Hepatocyte (in vitro differentiated cells): ENCODE data around the gene FBXW11. TPM values are rescaled to one million over a fixed set of nuclear protein-coding genes. Genes with fewer than 3 reads are reported as not detected.

Source experiments
- DNase-seq: peaks from one replicate; pipeline ENCODE4 v3.0.0-alpha.2; 2016; ENCODE audit warnings: low spot score
- H2AFZ ChIP-seq: fragments of 200-600 bp; sonication (generic); 2 replicates; pipeline ENCODE4 v1.6.0; 2016; ENCODE audit warnings: antibody characterized with exemption, mild to moderate bottlenecking
- H3K27ac ChIP-seq: fragments of 200-600 bp; sonication (generic); 2 replicates; pipeline ENCODE4 v1.5.1; 2016; ENCODE audit warnings: mild to moderate bottlenecking
- H3K27me3 ChIP-seq: fragments of 200-600 bp; sonication (generic); 2 replicates; pipeline ENCODE4 v1.6.1; 2016
- H3K36me3 ChIP-seq: fragments of 200-600 bp; sonication (generic); replicated peaks from 2 replicates; pipeline ENCODE4 v1.5.1; 2016; ENCODE audit warnings: low read depth; ENCODE audit not compliant: insufficient read depth
- H3K4me1 ChIP-seq: fragments of 200-600 bp; sonication (generic); 2 replicates; pipeline ENCODE4 v1.5.1; 2016; ENCODE audit warnings: mild to moderate bottlenecking, moderate library complexity; ENCODE audit not compliant: insufficient read depth
- H3K4me2 ChIP-seq: fragments of 200-600 bp; sonication (generic); 2 replicates; pipeline ENCODE4 v1.6.0; 2016
- H3K4me3 ChIP-seq: fragments of 200-600 bp; sonication (generic); 2 replicates; pipeline ENCODE4 v1.5.1; 2016; ENCODE audit warnings: mild to moderate bottlenecking
- H3K79me2 ChIP-seq: fragments of 200-600 bp; sonication (generic); 2 replicates; pipeline ENCODE4 v1.6.0; 2017; ENCODE audit warnings: mild to moderate bottlenecking
- H3K9me2 ChIP-seq: fragments of 200-600 bp; sonication (generic); replicated peaks from 2 replicates; pipeline ENCODE4 v1.6.0; 2017; ENCODE audit warnings: mild to moderate bottlenecking; ENCODE audit not compliant: insufficient read depth
- H3K9me3 ChIP-seq: fragments of 200-600 bp; sonication (generic); 2 replicates; pipeline ENCODE4 v1.5.1; 2016; ENCODE audit warnings: low read depth, mild to moderate bottlenecking
- H4K20me1 ChIP-seq: fragments of 200-600 bp; sonication (generic); 2 replicates; pipeline ENCODE4 v1.6.0; 2016; ENCODE audit warnings: mild to moderate bottlenecking; ENCODE audit not compliant: insufficient read depth, poor library complexity, severe bottlenecking
- EZH2 ChIP-seq: fragments of 200-600 bp; sonication (generic); IDR thresholded peaks from 2 replicates; pipeline ENCODE4 v1.6.1; 2016; ENCODE audit warnings: antibody characterized with exemption, mild to moderate bottlenecking, borderline replicate concordance
- EZH2phosphoT487 ChIP-seq: fragments of 200-600 bp; sonication (generic); IDR thresholded peaks from one replicate; pipeline ENCODE4 v1.6.1; 2018; ENCODE audit warnings: antibody characterized with exemption, mild to moderate bottlenecking, low read depth, moderate library complexity; ENCODE audit not compliant: unreplicated experiment, severe bottlenecking
- WGBS: methylation state at CpG from one replicate; pipeline ENCODE4 v1.1.6; 2016; ENCODE audit warnings: low lambda C conversion rate; ENCODE audit errors: missing lambda C conversion rate; 5-methylcytosine and 5-hydroxymethylcytosine counted together
- polyA plus RNA-seq: library from polyadenylated mRNA; unstranded; fragments of >200 nt; fragmentation: Nextera tagmentation; extraction: Ambion mirVana; gene quantifications from 2 replicates; pipeline ENCODE4 v1.2.1, GENCODE V29; 2016
- total RNA-seq: library from RNA; depleted of rRNA; stranded (reverse); fragments of >200 nt; gene quantifications from 2 replicates; pipeline ENCODE4 v1.2.3, GENCODE V29; 2014
- TF ChIP-seq, protein P1 (sequence below): fragments of 200-600 bp; sonication (generic); IDR thresholded peaks from 2 replicates; pipeline ENCODE4 v1.5.1; 2016; ENCODE audit warnings: antibody characterized with exemption, mild to moderate bottlenecking; ENCODE audit not compliant: poor library complexity

FBXW11 gene
- total and polyA plus RNA-seq, 2 experiments from 2014 or later = 38.0 to 73.4 TPM

GRCh38 chr5:171984748-171985419 lies 21.6 kb downstream of the FBXW11 start:
- WGBS = 83% methylated on average over 6 of the region's 6 CpGs
- no peak overlapping the region for H3K4me2 ChIP-seq
- no peaks in the 10 kb centered on the region for H3K36me3 ChIP-seq
- no peak overlapping the region for H3K4me3 ChIP-seq
- no peak overlapping the region for H2AFZ ChIP-seq
- H3K9me2 ChIP-seq = no peaks in the 10 kb centered on the region
- H4K20me1 ChIP-seq = peaks cover 90% of the 10 kb centered on the region
- no peak for TF ChIP-seq EZH2
- no peak overlapping the region for H3K27ac ChIP-seq
- no peak for DNase-seq
- H3K4me1 ChIP-seq = peaks cover 3% of the 10 kb centered on the region
- peaks cover 100% of the 10 kb centered on the region for H3K79me2 ChIP-seq
- no peaks in the 10 kb centered on the region for H3K27me3 ChIP-seq
- no peaks in the 10 kb centered on the region for H3K9me3 ChIP-seq

DNA sequence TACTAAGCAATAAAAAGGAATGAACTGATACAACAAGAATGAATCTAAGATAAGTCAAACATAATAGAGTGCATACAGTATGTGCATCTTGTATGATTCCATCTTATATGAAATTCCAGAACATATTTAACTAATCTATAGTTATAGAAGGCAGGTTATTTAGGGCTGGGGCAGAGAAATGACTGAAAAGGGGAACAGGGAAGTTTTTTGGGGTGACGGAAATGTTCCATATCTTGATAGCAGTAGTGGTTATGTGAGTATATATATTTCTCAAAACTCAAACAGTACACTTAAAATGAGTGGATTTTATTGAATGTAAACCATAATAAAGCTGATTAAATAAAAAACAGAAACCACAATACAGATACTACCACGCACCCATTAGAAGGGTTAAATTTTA lies 24.6 kb downstream of the FBXW11 start:
- Histone ChIP-seq H2AFZ (no peak overlapping the region), H3K4me3 (no peak overlapping the region), H3K9me3 (no peaks in the 10 kb centered on the region), H3K27ac (no peak overlapping the region), H3K9me2 (no peaks in the 10 kb centered on the region), H4K20me1 (peaks cover 89% of the 10 kb centered on the region), H3K36me3 (no peaks in the 10 kb centered on the region), H3K4me1 (peaks cover 3% of the 10 kb centered on the region), H3K27me3 (no peaks in the 10 kb centered on the region), H3K79me2 (peaks cover 100% of the 10 kb centered on the region), H3K4me2 (no peak overlapping the region)
- 98% methylated on average over 2 of the region's 2 CpGs for WGBS
- no peak for DNase-seq
- TF ChIP-seq EZH2phosphoT487 (no peak), EZH2 (no peak)
- TF ChIP-seq, protein P1, sequence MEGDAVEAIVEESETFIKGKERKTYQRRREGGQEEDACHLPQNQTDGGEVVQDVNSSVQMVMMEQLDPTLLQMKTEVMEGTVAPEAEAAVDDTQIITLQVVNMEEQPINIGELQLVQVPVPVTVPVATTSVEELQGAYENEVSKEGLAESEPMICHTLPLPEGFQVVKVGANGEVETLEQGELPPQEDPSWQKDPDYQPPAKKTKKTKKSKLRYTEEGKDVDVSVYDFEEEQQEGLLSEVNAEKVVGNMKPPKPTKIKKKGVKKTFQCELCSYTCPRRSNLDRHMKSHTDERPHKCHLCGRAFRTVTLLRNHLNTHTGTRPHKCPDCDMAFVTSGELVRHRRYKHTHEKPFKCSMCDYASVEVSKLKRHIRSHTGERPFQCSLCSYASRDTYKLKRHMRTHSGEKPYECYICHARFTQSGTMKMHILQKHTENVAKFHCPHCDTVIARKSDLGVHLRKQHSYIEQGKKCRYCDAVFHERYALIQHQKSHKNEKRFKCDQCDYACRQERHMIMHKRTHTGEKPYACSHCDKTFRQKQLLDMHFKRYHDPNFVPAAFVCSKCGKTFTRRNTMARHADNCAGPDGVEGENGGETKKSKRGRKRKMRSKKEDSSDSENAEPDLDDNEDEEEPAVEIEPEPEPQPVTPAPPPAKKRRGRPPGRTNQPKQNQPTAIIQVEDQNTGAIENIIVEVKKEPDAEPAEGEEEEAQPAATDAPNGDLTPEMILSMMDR = no peak

- peaks cover 91% of the 10 kb centered on the region for H4K20me1 ChIP-seq
- H3K4me1 ChIP-seq = peaks cover 3% of the 10 kb centered on the region
These were observed 25.6 kb downstream of the FBXW11 start for GRCh38 chr5:171980792-171981191.

GRCh38 chr5:171979606-171980005 lies 26.8 kb downstream of the FBXW11 start:
- H3K4me3 ChIP-seq = no peak overlapping the region
- H3K4me2 ChIP-seq = no peak overlapping the region
- no peak for DNase-seq
- peaks cover 91% of the 10 kb centered on the region for H4K20me1 ChIP-seq
- no peaks in the 10 kb centered on the region for H3K27me3 ChIP-seq
- no peaks in the 10 kb centered on the region for H3K36me3 ChIP-seq
- TF ChIP-seq EZH2phosphoT487 (no peak), EZH2 (no peak)
- TF ChIP-seq, protein P1 = no peak
- H3K4me1 ChIP-seq = peaks cover 11% of the 10 kb centered on the region
- 82% methylated on average over 8 of the region's 8 CpGs for WGBS
- no peaks in the 10 kb centered on the region for H3K9me2 ChIP-seq
- H3K9me3 ChIP-seq = no peaks in the 10 kb centered on the region
- no peak overlapping the region for H2AFZ ChIP-seq
- no peak overlapping the region for H3K27ac ChIP-seq
- peaks cover 100% of the 10 kb centered on the region for H3K79me2 ChIP-seq

More at GRCh38 chr5:171980792-171981191, 25.6 kb downstream of the FBXW11 start:
- H3K79me2 ChIP-seq = peaks cover 100% of the 10 kb centered on the region
- H3K27ac ChIP-seq = no peak overlapping the region
- no peak for DNase-seq
- WGBS = 85% methylated on average over 3 of the region's 3 CpGs
- no peaks in the 10 kb centered on the region for H3K9me2 ChIP-seq
- H2AFZ ChIP-seq = no peak overlapping the region
- H3K36me3 ChIP-seq = no peaks in the 10 kb centered on the region
- TF ChIP-seq EZH2phosphoT487 (no peak), EZH2 (no peak)
- TF ChIP-seq, protein P1 = no peak
- no peaks in the 10 kb centered on the region for H3K9me3 ChIP-seq
- H3K27me3 ChIP-seq = no peaks in the 10 kb centered on the region
- H3K4me3 ChIP-seq = no peak overlapping the region
- H3K4me2 ChIP-seq = no peak overlapping the region
